ENCODE measurements around the gene RAB37.

- TF ChIP-seq POLR2A (conservative IDR thresholded peaks at IDR 0.05) (no peak; the same call in 1 of the 2 replicates), PHF8 (IDR thresholded peaks at IDR 0.05; ENCODE audit: borderline replicate concordance, low read length) (no peak), ZFP36 (IDR thresholded peaks at IDR 0.05; ENCODE audit: low read depth, low read length, partially characterized antibody) (no peak), EZH2 (IDR thresholded peaks at IDR 0.05; ENCODE audit: borderline replicate concordance, low read depth, low read length) (no peak), TCF7L2 (IDR thresholded peaks at IDR 0.05; ENCODE audit: low read depth, low read length) (no peak), CREM (IDR thresholded peaks at IDR 0.05; ENCODE audit: low read depth) (no peak)
Observed at GRCh38 chr17:74769266-74769855, 32.3 kb downstream of the RAB37 start.

All from K562 (cell line).